NCI-H1105 (cell line): Measurements from ENCODE around the gene NEK10.

Source experiments
- DNase-seq: peaks from one replicate; lab custom pipeline; 2025; lab: John Stamatoyannopoulos, UW

The NEK10 gene

GRCh38 chr3:27097182-27097581 lies 272.0 kb downstream of the NEK10 start:
- no peak for DNase-seq

- no peak for DNase-seq
Observed at GRCh38 chr3:27095553-27096222, 273.5 kb downstream of the NEK10 start.

- DNase-seq: no peak
Observed at GRCh38 chr3:27094721-27095120, 274.5 kb downstream of the NEK10 start.

GRCh38 chr3:27093771-27094170 lies 275.4 kb downstream of the NEK10 start:
- DNase-seq: no peak

- DNase-seq: no peak
Observed at GRCh38 chr3:27090275-27091041, 278.7 kb downstream of the NEK10 start.

GRCh38 chr3:27089645-27090044 lies 279.5 kb downstream of the NEK10 start:
- no peak for DNase-seq

- DNase-seq: no peak
Observed at GRCh38 chr3:27089068-27089467, 280.1 kb downstream of the NEK10 start.

GRCh38 chr3:27085829-27086730 lies 283.1 kb downstream of the NEK10 start:
- no peak for DNase-seq

GRCh38 chr3:27081992-27082607 lies 287.1 kb downstream of the NEK10 start:
- no peak for DNase-seq

GRCh38 chr3:27081566-27081965 lies 287.6 kb downstream of the NEK10 start:
- DNase-seq: no peak

GRCh38 chr3:27080258-27080525 lies 289.0 kb downstream of the NEK10 start:
- no peak for DNase-seq

GRCh38 chr3:27079427-27080257 lies 289.5 kb downstream of the NEK10 start:
- no peak for DNase-seq

- DNase-seq: no peak
Observed at GRCh38 chr3:27078246-27078913, 290.8 kb downstream of the NEK10 start.

- DNase-seq: no peak
Observed at GRCh38 chr3:27076815-27077630, 292.2 kb downstream of the NEK10 start.

GRCh38 chr3:27074914-27075313 lies 294.3 kb downstream of the NEK10 start:
- DNase-seq: no peak

GRCh38 chr3:27073912-27074311 lies 295.3 kb downstream of the NEK10 start:
- no peak for DNase-seq

GRCh38 chr3:27072810-27073651 lies 296.2 kb downstream of the NEK10 start:
- no peak for DNase-seq

GRCh38 chr3:27060336-27060735 lies 308.8 kb downstream of the NEK10 start:
- no peak for DNase-seq
